Activated naive CD4-positive, alpha-beta T cell treated with anti-CD3 and anti-CD28 coated beads, Interleukin-2, amount 50 U/mL, for 72 hours (primary cell): ENCODE data around the gene RTKN2. TPM values are rescaled to one million over a fixed set of nuclear protein-coding genes. Genes with fewer than 3 reads are reported as not detected.
"Not testable (repeated sequence)": the region's sequence is repeated elsewhere in the genome, so short reads cannot be mapped to it uniquely, and the experiment has no call there.

ENCODE experiments used
- ATAC-seq, 2 donors: fragments of 150-1000 bp; cut with Tn5 transposase; 2 replicates each; pipeline ENCODE4 v1.10.0; 2021; ENCODE audit warnings: mild to moderate bottlenecking in 2 of 2, moderate library complexity in 2 of 2
- DNase-seq, 2 donors: peaks; one replicate each; pipeline ENCODE4 v3.0.0; 2021 to 2022; ENCODE audit warnings: low spot score in 2 of 2
- H3K27ac Mint-ChIP-seq, 2 donors: one replicate each; pipeline ENCODE4 v1.8.0; 2022; ENCODE audit warnings: mild to moderate bottlenecking in 2 of 2, mixed read lengths in 2 of 2
- H3K36me3 Mint-ChIP-seq, 2 donors: one replicate each; pipeline ENCODE4 v1.8.0; 2022; ENCODE audit warnings: mixed read lengths in 2 of 2
- H3K9me3 Mint-ChIP-seq, 2 donors: one replicate each; pipeline ENCODE4 v1.8.0; 2022; ENCODE audit warnings: mixed read lengths in 2 of 2
- total RNA-seq, 2 donors: library from RNA; stranded (reverse); gene quantifications; one replicate each; pipeline ENCODE4 v1.2.3, GENCODE V29; 2022

The RTKN2 gene
- total RNA-seq, 2 donors from 2014 or later, result 9.2 to 10.0 TPM

DNA sequence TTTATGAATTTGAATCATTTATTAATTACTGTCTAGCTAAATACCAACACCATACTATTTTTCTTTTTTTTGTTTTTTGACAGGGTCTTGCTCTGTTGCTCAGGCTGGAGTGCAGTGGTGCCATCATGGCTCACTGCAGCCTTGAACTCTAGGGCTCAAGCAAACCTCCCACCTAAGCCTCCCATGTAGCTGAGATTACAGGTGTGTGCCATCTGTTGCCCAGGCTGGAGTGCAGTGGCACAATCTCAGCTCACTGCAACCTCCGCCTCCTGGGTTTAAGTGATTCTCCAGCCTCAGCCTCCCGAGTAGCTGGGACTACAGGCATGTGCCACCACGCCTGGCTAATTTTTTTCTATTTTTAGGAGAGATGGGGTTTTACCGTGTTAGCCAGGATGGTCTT, 27.1 kb downstream of the RTKN2 start:
- H3K36me3 Mint-ChIP-seq, result peaks cover 6 to 20% of the 10 kb centered on the region in 2 donors
- not testable (repeated sequence) for ATAC-seq, H3K27ac Mint-ChIP-seq, DNase-seq, H3K9me3 Mint-ChIP-seq

DNA sequence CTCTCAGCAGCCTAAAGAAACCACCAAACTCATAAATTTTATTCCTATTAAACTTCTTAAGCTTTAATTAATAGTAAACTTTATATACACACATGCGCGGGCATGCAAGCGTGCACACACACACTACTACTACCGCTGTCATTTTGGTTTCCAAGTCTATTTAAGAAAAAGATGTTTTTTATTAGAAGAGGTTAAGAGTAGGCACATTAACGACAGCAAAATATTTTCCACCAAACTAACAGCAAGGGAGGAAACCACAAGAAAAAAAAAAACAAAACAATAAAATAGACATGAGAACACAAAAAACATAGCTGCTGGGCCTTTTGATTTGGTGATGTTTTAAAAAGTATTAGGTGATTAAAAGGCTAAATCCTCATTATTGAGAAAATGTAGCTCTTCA, 28.6 kb downstream of the RTKN2 start:
- Mint-ChIP-seq H3K9me3 (peaks cover 4% of the 10 kb centered on the region in 2 donors), H3K36me3 (peaks cover 6 to 26% of the 10 kb centered on the region in 2 donors), H3K27ac (no peak overlapping the region)
- DNase-seq (no peak), ATAC-seq (no peak)

DNA sequence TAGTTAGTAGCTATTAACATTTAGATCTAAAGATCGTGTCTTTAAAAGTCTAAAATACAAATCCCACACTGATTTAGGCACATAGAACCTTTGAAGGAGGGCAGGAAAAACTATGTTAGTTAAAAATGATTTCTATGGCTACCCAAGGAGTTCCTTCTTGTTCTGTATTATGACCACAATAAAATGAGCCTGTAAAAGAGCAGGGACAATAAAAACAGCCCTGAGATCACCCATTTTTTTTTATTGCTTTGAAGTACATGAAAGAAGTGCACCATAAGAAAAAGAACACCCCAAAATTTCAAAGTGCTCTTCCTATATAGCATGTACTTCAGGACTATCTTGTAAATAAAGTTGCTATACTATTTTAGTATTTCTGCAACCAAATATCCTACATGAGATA, 29.8 kb downstream of the RTKN2 start:
- H3K27ac Mint-ChIP-seq, result no peak overlapping the region
- peaks cover 6 to 35% of the 10 kb centered on the region in 2 donors for H3K36me3 Mint-ChIP-seq
- H3K9me3 Mint-ChIP-seq, result peaks cover 4% of the 10 kb centered on the region in 2 donors
- ATAC-seq (no peak), DNase-seq (no peak)

DNA sequence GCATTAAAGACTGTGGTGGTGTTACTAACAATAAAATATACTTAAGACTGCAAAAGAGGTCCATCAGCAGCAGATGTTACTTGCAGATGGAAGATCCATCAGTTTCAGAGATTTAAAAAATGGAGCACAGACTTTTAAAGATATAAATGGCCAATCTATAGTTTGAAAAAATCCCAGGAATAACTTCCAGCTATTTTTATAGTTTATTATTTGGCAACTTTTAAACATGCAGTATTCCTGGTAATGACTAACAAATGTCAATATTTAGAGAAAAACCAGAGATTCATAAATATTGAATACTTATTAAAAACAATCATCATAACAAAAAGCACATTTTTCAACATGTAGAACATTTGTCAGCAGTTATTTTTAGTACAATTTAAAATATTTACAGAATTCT, 30.7 kb downstream of the RTKN2 start:
- H3K27ac Mint-ChIP-seq, result no peak overlapping the region
- DNase-seq (no peak), ATAC-seq (no peak)
- H3K9me3 Mint-ChIP-seq, result no peaks in the 10 kb centered on the region
- peaks cover 0 to 29% of the 10 kb centered on the region in 2 donors for H3K36me3 Mint-ChIP-seq

DNA sequence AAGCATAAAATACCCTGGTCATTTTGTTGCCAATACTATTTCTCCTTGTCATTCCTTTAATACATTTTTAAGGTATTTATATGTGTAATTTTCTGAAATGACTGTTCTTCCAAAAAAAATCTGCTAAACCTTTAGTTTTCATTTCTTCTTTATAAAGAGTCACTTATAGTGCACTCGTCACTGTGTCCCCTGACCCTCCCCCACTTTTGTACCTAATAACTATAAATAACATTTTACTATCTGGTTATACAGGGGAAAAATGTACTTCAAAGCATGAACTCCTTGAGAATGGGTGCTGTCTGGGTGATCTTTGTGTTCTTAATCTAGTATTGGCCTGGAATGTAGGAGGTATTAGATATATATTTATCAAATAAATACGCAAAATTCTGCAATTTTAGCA, 31.1 kb downstream of the RTKN2 start:
- no peak for ATAC-seq
- H3K27ac Mint-ChIP-seq, result no peak overlapping the region
- no peak for DNase-seq
- no peaks in the 10 kb centered on the region for H3K9me3 Mint-ChIP-seq
- H3K36me3 Mint-ChIP-seq, result peaks cover 0 to 29% of the 10 kb centered on the region in 2 donors

DNA sequence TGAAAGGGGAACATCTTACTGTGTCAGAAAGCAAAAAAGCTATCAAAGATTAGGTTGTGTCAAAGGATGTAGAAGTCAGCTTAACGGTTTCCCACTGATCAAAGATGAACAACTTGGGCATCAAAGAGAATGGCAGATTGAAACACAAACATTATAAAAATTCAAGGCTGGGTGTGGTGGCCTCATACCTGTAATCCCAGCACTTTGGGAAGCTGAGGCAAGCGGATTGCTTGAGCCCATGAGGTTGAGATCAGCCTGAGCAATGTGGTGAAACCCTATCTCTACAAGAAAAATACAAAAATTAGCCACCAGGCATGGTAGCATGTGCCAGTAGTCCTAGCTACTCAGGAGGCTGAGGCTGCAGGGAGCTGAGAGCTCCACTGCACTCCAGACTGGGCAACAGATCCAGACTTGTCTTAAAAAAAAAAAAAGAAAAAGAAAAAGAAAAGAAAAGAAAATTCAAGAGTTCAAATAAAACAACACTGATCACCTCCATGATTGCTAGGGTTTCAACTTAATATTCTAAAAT, 34.5 kb downstream of the RTKN2 start:
- no peak for DNase-seq
- no peak for ATAC-seq
- no peaks in the 10 kb centered on the region for H3K9me3 Mint-ChIP-seq
- H3K27ac Mint-ChIP-seq, result peak overlapping the region in 1 of 2 donors; percentile 34
- H3K36me3 Mint-ChIP-seq, result peaks cover 0 to 29% of the 10 kb centered on the region in 2 donors

DNA sequence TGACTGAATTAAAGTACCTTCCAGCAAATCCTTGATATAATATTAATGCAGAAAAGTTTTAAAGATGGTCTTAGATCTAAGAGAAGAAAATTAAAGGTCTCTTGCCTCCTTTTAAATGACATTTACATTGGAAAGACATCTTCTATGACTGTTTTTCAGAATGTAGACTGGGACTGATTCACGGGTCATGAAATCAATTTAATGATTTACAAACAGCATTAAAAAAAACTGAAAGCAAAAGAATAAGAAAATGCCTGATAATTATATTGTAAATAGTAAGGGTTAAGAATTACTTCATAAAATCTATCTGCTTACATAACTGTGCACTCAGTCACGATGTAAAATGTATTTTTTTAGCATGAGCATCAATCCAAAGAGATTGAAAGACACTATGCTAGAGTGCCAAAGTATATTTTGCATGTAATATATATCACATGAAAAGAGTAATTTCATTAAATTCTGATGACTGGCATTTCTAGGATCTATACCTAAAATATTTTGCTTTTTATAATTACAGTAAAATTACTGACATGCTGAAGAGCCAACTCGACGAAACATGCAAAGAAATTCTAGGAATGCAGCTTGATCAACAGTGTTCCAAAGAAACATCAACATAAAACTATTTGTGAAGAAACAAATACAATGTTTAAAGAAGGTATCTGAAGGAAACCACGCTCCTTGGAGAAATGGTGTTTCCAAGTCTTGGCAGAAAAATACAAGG, 35.1 kb downstream of the RTKN2 start:
- H3K27ac Mint-ChIP-seq, result no peak overlapping the region

DNA sequence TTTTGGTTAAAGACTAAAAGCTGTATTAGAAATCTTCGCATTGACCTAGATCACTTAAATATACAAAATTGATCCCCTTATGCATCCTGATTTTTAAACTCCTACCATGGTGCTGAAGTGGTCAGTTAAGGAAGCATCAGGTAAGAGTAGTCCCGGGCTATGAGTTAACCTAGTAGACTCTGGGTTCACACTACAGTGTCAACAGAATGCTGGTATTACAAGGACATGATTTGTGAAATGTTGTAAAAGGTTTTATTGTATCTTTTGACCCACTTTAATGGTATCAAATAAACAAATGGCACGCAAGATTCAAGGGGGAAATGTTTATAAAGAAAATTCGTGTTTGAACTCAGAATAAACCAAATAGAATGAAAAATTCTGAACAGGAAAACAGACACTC, 36.8 kb downstream of the RTKN2 start:
- DNase-seq, result no peak
- H3K27ac Mint-ChIP-seq, result no peak overlapping the region
- no peak for ATAC-seq
- peaks cover 0 to 23% of the 10 kb centered on the region in 2 donors for H3K36me3 Mint-ChIP-seq
- H3K9me3 Mint-ChIP-seq, result no peaks in the 10 kb centered on the region

More for the DNA sequence above, 35.1 kb downstream of the RTKN2 start:
- Mint-ChIP-seq H3K36me3 (peaks cover 0 to 25% of the 10 kb centered on the region in 2 donors), H3K9me3 (no peaks in the 10 kb centered on the region)
- ATAC-seq (no peak), DNase-seq (no peak)

DNA sequence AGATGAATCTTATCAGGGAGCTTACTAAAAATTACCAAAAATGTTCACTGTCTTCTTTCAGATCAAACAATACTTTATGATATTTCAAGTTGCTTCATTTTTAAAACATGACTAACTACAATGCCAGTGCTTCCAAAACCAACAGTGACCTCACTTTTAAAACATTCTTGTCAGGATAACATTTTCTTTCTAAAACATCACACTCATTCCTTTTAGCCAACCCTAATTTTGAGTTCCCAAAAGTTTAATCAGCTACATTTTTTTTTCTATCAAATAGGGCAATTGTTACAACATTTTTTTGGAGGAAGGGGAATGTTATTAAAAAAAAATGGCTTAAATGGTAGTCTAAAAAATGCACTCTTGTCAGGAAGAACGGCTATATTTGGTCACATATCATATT, 37.3 kb downstream of the RTKN2 start:
- Mint-ChIP-seq H3K9me3 (no peaks in the 10 kb centered on the region), H3K36me3 (peaks cover 0 to 19% of the 10 kb centered on the region in 2 donors), H3K27ac (no peak overlapping the region)
- no peak for DNase-seq
- ATAC-seq, result no peak

DNA sequence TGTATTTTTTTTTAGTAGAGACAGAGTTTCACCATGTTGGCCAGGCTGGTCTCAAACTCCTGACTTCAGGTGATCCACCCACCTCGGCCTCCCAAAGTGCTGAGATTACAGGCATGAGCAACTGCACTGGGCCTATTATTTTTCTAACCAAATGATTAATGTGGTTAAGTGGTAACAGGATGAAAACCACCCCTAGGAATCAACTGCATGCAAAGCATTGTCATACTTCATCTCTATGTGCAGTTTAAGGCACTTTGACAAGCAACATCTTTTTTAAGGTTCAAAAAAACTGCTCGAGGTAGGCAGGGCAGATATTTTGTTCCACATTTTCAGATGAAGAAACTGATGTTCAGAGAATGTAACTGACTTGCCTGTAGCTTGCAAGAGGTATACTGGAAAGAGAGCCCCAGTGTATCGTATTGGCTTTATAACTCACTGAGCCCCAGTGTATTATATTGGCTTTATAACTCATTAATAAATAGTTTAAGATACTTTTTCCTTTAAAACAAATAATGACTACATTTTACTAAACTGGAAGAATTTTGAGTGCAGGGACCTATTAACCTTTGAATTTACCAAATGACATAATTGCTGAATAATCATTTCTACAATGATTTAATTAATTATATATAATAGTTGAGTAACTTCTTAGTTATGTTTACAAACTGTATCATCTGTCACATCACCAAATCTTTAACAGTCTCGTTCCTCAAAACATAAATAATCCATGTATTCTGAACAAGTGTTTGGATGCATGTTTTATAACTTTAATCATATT, 38.1 kb downstream of the RTKN2 start:
- Mint-ChIP-seq H3K9me3 (no peaks in the 10 kb centered on the region), H3K36me3 (peaks cover 0 to 15% of the 10 kb centered on the region in 2 donors), H3K27ac (no peak overlapping the region)
- DNase-seq, result no peak
- peak in 1 of 2 donors; percentile 47 for ATAC-seq

DNA sequence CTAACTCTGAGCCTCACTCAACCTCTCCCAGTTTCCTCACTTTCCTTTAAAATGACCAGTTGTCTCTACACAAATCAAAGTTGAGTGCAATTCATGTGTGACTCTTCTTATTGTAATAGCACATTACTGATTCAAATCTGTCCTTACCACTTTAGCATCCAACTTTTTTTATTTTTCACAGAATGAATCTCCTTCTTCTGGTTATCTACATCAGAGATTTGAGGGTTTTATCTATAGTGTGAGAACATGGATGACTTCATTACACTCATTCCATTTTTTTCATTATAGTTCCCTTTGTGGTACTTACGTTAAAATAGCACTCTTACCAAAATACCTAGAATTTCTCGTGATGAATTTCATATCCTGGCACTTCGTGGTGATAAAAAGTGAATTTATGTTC, 43.3 kb downstream of the RTKN2 start:
- ATAC-seq, result peak; percentile 81 to 92

DNA sequence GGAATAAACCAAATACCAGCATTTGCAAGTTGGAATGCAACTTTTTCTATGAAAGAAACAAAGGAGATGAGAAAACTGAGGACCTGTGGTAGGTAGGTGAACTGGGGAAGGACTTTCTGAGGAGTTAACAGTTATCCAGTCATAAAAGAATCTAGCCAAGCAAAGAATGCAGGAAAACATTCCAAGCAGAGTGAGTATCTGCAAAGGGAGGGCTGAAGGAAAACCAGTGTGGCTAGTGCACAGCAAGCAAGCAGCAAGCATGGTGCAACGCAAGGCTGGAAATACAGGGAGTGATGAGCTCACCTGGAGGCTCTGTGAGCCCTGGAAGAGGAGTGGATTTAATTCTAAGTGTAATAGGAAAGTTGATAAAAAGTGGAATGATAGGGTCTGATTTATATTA, 44.0 kb downstream of the RTKN2 start:
- Mint-ChIP-seq H3K27ac (peak overlapping the region in 1 of 2 donors; percentile 71), H3K36me3 (peaks cover 0 to 25% of the 10 kb centered on the region in 2 donors), H3K9me3 (no peaks in the 10 kb centered on the region)
- DNase-seq (no peak), ATAC-seq (no peak)

More for the DNA sequence above, 43.3 kb downstream of the RTKN2 start:
- H3K9me3 Mint-ChIP-seq, result no peaks in the 10 kb centered on the region
- DNase-seq, result no peak
- H3K27ac Mint-ChIP-seq, result peak overlapping the region; percentile 58 to 71
- peaks cover 0 to 25% of the 10 kb centered on the region in 2 donors for H3K36me3 Mint-ChIP-seq

DNA sequence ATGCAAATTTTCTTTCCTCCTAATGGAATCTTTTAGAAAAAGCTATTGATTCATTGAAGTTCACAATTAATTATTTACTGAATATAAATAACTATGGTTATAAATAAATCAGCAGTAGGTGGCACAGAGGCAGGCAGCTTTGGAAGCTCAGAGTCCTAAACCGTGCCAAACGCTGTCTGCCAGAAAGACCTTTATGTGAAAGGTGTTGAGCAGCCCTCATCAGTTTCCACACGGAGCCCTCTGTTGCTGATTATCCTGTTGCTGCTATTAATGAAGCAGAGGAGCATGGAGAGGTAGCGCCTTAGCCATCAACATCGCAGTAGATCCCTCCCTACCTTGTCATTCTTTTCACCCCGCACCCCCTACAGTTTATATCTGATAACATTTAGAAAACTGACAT, 51.0 kb downstream of the RTKN2 start:
- H3K27ac Mint-ChIP-seq, result peak overlapping the region in 1 of 2 donors; percentile 33
- no peaks in the 10 kb centered on the region for H3K9me3 Mint-ChIP-seq
- H3K36me3 Mint-ChIP-seq, result peaks cover 0 to 20% of the 10 kb centered on the region in 2 donors
- DNase-seq (no peak), ATAC-seq (no peak)

DNA sequence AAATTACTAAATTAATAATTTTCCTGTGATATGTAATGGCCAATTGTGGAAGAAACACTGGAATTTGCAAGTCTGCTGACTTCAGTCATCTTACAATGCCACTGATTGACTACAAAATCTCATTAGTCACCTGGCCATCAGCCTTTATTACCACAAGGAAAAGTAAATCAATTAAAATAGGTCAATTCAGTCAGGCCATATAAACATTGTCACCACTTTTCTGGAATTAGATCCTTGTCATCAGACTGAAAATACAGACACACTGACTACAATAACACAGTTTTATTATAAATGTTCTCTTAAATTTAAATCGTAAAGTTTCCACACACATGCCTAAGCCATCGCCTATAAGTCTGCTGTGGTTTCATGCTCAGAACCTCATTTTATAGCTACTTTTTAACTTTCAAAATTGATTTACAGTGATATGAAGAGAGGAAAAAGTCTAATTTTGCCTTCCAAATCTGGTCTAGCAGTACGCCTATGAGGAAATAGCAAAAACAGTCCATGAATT, 54.2 kb downstream of the RTKN2 start:
- H3K36me3 Mint-ChIP-seq, result peaks cover 0 to 13% of the 10 kb centered on the region in 2 donors
- DNase-seq (no peak), ATAC-seq (no peak)
- no peak overlapping the region for H3K27ac Mint-ChIP-seq
- no peaks in the 10 kb centered on the region for H3K9me3 Mint-ChIP-seq

DNA sequence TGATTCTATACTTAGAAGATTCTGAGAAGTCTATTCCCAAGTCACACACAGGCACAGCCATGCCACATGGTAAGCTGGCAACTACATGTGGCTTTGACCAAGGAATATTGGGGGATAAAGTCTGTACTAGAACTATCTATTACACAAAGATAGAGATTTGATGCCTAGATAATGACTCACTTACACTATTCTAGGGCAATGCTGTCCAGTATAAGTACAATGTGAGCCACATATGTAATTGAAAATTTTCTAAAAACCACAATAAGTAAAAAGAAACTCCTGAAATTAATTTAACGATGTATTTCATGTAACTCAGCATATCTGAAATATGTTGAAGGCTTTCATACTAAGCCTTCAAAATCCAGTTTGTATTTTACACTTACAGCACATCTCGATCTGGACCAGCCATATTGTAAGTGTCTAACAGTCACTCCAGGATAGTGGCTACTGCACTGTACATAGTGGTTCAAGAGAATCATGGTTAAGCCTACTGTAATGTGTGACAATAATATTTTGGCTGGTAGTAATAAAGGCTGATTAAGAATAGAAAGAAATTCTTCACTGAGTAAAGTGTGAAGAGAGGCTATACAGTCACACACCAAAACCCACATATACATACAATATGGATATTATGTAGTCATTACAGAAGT, 62.8 kb downstream of the RTKN2 start:
- Mint-ChIP-seq H3K36me3 (peaks cover 0 to 23% of the 10 kb centered on the region in 2 donors), H3K9me3 (peaks cover 0 to 5% of the 10 kb centered on the region in 2 donors), H3K27ac (no peak overlapping the region)
- no peak for DNase-seq
- ATAC-seq, result peak; percentile 14 to 56

DNA sequence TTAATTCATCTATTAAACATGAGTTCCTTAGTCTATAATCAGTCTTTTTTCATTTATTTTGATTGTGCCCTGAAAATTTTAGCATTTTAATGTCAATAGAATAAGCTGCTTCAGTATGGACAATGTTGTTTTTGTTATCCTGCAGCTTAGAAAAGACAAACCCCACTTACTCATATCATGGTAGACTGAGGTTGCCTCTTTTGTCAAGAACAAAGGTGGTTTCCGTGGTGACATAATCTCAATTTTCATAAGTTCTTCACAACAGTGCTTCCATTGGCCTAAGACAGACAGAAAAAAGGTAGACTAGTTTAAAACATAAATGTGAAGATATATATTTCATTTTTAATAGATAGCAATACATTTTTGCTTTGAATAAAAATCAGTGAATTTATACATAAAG, 69.1 kb downstream of the RTKN2 start:
- DNase-seq (no peak), ATAC-seq (peak; percentile 98 to 100)
- Mint-ChIP-seq H3K36me3 (peaks cover 0 to 33% of the 10 kb centered on the region in 2 donors), H3K27ac (peak overlapping the region in 1 of 2 donors; percentile 81), H3K9me3 (peaks cover 0 to 5% of the 10 kb centered on the region in 2 donors)

DNA sequence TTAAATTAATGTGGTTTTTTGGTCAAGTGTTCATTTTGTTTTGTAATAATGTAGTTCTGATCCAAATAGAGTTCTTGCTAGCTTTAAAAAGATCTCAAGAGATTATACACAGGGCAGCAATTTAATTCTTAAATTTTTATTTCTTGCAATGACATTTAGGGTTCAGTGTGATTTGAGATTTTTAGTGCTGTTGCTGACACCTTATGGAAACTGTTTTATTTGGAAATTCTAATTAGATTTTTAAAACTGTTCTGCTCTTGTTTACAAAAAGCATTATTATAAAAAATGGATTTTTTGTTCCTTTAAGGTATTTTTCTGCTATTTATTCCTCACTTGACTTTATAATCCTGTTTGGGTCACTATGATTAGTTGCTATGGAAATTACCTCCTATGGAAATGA, 72.1 kb downstream of the RTKN2 start:
- Mint-ChIP-seq H3K27ac (no peak overlapping the region), H3K36me3 (peaks cover 0 to 18% of the 10 kb centered on the region in 2 donors), H3K9me3 (no peaks in the 10 kb centered on the region)
- ATAC-seq (no peak), DNase-seq (no peak)
